ENCODE measurements around the gene PHC2.

Gene PHC2

DNA sequence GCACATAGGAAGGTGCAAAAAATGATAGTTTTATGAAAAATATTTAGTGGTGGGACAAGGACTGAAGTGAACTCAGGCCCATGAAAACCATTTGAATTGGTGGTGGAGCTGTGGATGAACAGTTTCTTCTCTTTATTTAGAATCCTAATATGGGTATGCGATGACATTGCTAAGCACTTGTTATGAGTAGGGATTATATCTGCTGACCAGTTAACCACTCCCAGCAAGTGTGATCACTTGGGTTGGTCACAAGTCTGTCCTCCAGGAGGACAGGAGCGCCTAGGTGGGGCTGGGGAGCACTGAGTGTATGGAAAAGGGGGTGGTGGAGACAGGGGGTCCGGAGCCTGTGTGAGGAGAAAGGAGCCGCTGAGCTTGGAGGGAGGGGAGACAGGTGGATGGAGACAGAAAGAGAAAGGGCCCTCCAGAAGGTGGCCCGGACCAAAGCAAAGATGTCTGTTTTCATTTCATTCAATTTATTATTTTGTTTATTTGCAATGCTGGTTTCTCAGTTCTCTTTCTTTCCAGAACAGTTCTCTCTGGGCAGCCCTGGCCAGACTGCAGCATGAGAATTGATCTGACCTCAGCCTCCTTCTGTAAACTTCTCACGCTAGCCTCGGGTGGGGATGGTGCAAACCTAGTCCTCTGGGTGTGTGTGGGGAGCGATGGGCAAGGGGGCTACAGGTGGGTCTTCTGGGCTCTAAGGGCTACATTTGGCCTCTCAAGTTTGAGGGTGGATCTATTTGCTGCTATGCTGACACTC lies 31.7 kb upstream of the PHC2 start:
- no peak for DNase-seq (ENCODE audit: low spot score)
- TF ChIP-seq, protein P1, sequence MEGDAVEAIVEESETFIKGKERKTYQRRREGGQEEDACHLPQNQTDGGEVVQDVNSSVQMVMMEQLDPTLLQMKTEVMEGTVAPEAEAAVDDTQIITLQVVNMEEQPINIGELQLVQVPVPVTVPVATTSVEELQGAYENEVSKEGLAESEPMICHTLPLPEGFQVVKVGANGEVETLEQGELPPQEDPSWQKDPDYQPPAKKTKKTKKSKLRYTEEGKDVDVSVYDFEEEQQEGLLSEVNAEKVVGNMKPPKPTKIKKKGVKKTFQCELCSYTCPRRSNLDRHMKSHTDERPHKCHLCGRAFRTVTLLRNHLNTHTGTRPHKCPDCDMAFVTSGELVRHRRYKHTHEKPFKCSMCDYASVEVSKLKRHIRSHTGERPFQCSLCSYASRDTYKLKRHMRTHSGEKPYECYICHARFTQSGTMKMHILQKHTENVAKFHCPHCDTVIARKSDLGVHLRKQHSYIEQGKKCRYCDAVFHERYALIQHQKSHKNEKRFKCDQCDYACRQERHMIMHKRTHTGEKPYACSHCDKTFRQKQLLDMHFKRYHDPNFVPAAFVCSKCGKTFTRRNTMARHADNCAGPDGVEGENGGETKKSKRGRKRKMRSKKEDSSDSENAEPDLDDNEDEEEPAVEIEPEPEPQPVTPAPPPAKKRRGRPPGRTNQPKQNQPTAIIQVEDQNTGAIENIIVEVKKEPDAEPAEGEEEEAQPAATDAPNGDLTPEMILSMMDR (IDR thresholded peaks at IDR 0.05; ENCODE audit: extremely low read depth, missing control alignments) = no peak

DNA sequence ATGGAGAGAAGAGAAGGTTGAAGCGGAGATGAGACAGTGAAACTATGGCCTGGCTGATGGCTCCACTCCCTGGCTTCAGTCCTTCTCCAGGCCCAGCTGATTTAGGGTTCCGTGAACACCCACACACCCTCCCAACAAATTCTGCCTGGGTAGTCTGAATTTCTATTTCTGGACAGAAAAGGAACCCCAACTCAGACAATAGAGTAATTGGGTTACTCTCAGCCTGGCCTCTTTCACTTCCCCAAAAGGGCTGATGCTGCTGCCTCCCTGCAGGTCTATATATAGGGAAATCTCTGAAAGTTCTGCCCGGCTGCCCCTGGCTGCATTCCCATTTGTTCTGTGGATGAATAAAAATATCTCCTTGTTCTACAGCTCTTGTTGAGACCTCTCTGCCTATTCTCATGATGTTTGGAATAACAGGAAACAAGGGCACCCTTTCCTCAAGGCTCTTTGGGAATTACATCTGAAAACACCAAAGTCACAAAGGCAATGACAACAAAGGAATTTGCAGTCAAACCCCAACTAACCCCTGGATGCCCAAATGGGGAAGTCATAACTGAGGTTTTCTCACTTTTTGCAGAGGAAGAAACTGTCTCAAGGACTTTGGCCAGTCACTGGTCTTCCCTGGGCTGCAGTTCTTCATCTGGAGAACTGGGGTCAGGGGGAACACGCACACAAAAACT lies 30.2 kb upstream of the PHC2 start:
- peak; percentile 68 for DNase-seq (ENCODE audit: low spot score)
- TF ChIP-seq, protein P1 (IDR thresholded peaks at IDR 0.05; ENCODE audit: extremely low read depth, missing control alignments) = no peak

DNA sequence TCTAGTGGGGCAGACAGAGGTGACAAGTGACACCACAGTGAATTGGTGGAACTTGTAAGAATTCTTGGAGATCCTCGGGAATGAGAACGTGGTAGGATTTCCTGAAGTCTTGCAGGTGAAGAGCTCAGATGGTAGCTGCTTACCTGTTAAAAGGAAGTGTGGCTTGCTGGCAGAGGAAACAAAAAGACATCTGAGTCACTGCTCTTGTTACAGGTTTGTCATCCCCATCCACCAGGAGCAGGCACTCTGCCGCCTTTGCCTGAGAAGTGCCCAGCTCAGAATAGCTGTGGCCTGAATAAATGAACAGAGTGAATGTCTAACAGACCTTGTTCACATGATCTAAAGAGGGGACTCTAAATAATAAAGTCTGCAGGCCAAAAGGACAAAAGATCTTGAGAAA lies 29.2 kb upstream of the PHC2 start:
- no peak for DNase-seq (ENCODE audit: low spot score)
- TF ChIP-seq, protein P1 (IDR thresholded peaks at IDR 0.05; ENCODE audit: extremely low read depth, missing control alignments) = no peak

DNA sequence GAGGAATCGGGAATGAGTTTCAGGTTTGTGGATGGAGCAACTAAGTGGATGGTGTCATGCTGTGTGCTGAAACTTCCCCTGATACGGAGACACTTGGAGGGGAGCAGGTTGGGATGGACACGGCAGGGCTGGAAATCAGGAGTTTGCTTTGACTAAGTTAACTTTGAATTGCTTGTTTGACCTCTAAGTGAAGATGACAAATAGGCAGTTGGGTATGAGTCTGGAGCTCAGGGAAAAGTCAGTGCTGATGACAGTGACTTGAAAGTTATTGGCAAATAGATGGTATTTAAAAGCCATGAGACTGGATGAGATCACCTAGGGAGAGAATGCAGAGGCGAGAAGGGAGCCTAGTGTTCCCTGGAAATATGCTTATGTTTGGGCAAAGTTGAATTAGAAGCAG lies 28.8 kb upstream of the PHC2 start:
- TF ChIP-seq, protein P1 (IDR thresholded peaks at IDR 0.05; ENCODE audit: extremely low read depth, missing control alignments) = no peak
- no peak for DNase-seq (ENCODE audit: low spot score)

DNA sequence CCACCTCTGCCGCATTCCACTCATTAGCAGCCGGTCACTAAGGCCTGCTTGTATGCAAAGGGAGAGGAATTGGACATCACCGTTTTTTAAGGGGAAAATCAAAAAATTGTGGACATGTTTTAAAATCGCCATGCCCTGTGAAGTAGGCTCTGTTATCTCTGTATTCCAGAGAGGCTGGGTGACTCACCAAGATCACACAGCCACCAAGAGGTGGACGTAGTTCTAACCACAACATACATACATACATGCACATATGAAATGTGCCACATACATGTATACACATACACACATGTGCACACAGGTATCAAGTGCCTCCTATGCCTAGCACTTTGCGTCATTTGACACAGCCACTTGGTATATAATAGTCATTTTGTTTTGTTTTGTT lies 25.6 kb upstream of the PHC2 start:
- no peak for DNase-seq (ENCODE audit: low spot score)
- TF ChIP-seq, protein P1 (IDR thresholded peaks at IDR 0.05; ENCODE audit: extremely low read depth, missing control alignments) = no peak

DNA sequence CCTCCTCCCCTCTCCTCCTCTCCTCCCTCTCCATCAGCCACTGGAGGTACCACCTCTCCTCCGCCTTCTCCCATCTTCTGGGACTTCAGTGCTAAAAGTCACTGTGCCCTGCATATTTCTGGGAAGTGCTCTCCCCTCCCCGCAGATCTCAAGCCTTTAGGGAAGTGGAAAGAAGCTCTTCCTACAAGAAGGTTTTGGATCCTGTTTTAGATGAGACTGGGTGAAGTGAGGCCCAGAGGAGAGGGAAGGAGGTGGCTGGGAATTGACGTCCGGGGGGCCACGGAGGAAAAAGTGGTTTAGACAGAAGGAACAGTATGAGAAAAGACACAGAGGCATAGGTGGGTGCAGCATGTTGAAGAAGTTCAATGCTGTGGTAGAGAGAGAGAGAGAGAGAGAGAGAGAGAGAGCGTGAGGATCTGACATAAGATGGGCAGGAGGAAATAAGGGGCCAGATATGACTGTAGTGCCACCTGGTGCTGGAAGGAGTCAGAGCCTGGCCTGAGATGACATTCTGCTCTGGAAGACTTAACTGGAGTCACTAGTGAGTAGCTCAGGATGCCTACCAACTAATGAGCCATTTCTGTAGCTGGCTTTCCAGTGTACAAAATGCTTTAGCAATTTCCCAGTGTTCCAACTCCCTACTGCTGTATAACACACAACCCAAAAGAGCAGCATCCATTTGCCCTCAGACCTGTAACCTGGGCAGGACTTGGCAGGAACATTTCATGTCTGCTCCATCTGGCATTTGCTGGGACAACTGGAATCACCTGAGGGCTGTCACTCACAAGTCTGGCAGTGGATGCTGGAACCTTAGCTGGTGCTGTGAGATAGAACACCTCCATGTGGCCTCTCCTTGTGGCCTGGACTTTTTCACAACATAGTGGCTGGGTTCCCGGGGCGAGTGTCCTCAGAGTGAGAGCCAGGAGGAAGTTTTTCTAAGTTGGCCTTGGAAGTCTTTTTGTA lies 24.9 kb upstream of the PHC2 start:
- TF ChIP-seq, protein P1 (IDR thresholded peaks at IDR 0.05; ENCODE audit: extremely low read depth, missing control alignments) = peak; percentile 50
- peak; percentile 67 for DNase-seq (ENCODE audit: low spot score)

Measured in GM20000 (cell line).